Spleen (tissue), 7 donors: ENCODE results near the gene ANKRD12.

ENCODE experiments used
- CTCF ChIP-seq, 11 experiments: fragments of 200-600 bp in 7 of 11; fragments of 450-650 bp in 4 of 11; sonication (generic) in 4 of 11; IDR thresholded peaks in 8 of 11; conservative IDR thresholded peaks in 3 of 11; 1 replicate in 7 of 11; 2 replicates in 4 of 11; pipeline versions ENCODE4 v1.4.0 to v1.8.0; 2016 to 2021; ENCODE audit warnings: antibody characterized with exemption in 11 of 11, inconsistent platforms in 4 of 11, mild to moderate bottlenecking in 1 of 11
- POLR2A ChIP-seq, 3 donors: fragments of 450-650 bp; IDR thresholded peaks; one replicate each; pipeline ENCODE4 v1.5.1; 2017; ENCODE audit warnings: antibody characterized with exemption in 3 of 3, mild to moderate bottlenecking in 1 of 3
- POLR2AphosphoS5 ChIP-seq, 3 donors: sonication (generic); formaldehyde crosslinking; IDR thresholded peaks; one replicate each; pipeline ENCODE4 v1.5.1; 2017; ENCODE audit warnings: antibody characterized with exemption in 3 of 3
- donor health status: DM: no; HTN: no; CAD: no; lungs with moderate emphysema.
- donor health status: DM: no; HTN: no; CAD: no.
- donor health status: DM: no; HTN: no; CAD: no.

GRCh38 chr18:9223356-9223755 lies 86.8 kb downstream of the ANKRD12 start:
- TF ChIP-seq POLR2A (IDR thresholded peaks at IDR 0.05), result no peak
- TF ChIP-seq POLR2AphosphoS5 (IDR thresholded peaks at IDR 0.05), result no peak
- TF ChIP-seq CTCF (IDR thresholded peaks at IDR 0.05 in 8 of 11, conservative IDR thresholded peaks at IDR 0.05 in 3 of 11), result no peak
